ENCODE data around the gene RABEPK.
"Not testable (repeated sequence)": the region's sequence is repeated elsewhere in the genome, so short reads cannot be mapped to it uniquely, and the experiment has no call there.

RABEPK gene

GRCh38 chr9:125200216-125201047, at the start of gene RABEPK:
Gene RABEPK, plus strand, starts transcription at chr9:125200542. Its CDS starts 2,472 bp downstream, at chr9:125203014.
- DNase-seq: peak; percentile 79

- DNase-seq: no peak
Measured at GRCh38 chr9:125151730-125152129, 48.6 kb upstream of the RABEPK start.

GRCh38 chr9:125153712-125154367, 46.5 kb upstream of the RABEPK start:
- DNase-seq: no peak

GRCh38 chr9:125156551-125156950, 43.8 kb upstream of the RABEPK start:
- DNase-seq: no peak

- no peak for DNase-seq
Measured at GRCh38 chr9:125160750-125161149, 39.6 kb upstream of the RABEPK start.

GRCh38 chr9:125161284-125161918, 38.9 kb upstream of the RABEPK start:
- DNase-seq: no peak

GRCh38 chr9:125162891-125163290, 37.5 kb upstream of the RABEPK start:
- DNase-seq: not testable (repeated sequence)

- no peak for DNase-seq
Measured at GRCh38 chr9:125166762-125167161, 33.6 kb upstream of the RABEPK start.

- no peak for DNase-seq
Measured at GRCh38 chr9:125169895-125170294, 30.4 kb upstream of the RABEPK start.

- no peak for DNase-seq
Measured at GRCh38 chr9:125172031-125172755, 28.1 kb upstream of the RABEPK start.

- no peak for DNase-seq
Measured at GRCh38 chr9:125176636-125177035, 23.7 kb upstream of the RABEPK start.

GRCh38 chr9:125177888-125178287, 22.5 kb upstream of the RABEPK start:
- DNase-seq: no peak

- DNase-seq: not testable (repeated sequence)
Measured at GRCh38 chr9:125179776-125180175, 20.6 kb upstream of the RABEPK start.

GRCh38 chr9:125180876-125181275, 19.5 kb upstream of the RABEPK start:
- no peak for DNase-seq

GRCh38 chr9:125181756-125182155, 18.6 kb upstream of the RABEPK start:
- not testable (repeated sequence) for DNase-seq

GRCh38 chr9:125183054-125183453, 17.3 kb upstream of the RABEPK start:
- no peak for DNase-seq

GRCh38 chr9:125183561-125183960, 16.8 kb upstream of the RABEPK start:
- DNase-seq: no peak

GRCh38 chr9:125189011-125189360, 11.4 kb upstream of the RABEPK start:
- DNase-seq: no peak

GRCh38 chr9:125189361-125190289, 10.7 kb upstream of the RABEPK start, which contains the start of gene PPP6C:
Gene PPP6C, minus strand, starts transcription at chr9:125189803. Its CDS starts 85 bp downstream, at chr9:125189718.
- DNase-seq: peak; percentile 85

- no peak for DNase-seq
Measured at GRCh38 chr9:125190361-125190801, 10.0 kb upstream of the RABEPK start.

GRCh38 chr9:125194466-125194865, 5.9 kb upstream of the RABEPK start:
- not testable (repeated sequence) for DNase-seq

- DNase-seq: not testable (repeated sequence)
Measured at GRCh38 chr9:125195591-125195990, 4.8 kb upstream of the RABEPK start.
